NCI-H1694 treated with DMSO at 0.1 percent for 48 hours (cell line): ENCODE measurements around the gene RBL2.
"Not testable (repeated sequence)": the region's sequence is repeated elsewhere in the genome, so short reads cannot be mapped to it uniquely, and the experiment has no call there.

ENCODE experiments used
- DNase-seq: peaks from one replicate; lab custom pipeline; 2025; lab: John Stamatoyannopoulos, UW

The RBL2 gene

DNA sequence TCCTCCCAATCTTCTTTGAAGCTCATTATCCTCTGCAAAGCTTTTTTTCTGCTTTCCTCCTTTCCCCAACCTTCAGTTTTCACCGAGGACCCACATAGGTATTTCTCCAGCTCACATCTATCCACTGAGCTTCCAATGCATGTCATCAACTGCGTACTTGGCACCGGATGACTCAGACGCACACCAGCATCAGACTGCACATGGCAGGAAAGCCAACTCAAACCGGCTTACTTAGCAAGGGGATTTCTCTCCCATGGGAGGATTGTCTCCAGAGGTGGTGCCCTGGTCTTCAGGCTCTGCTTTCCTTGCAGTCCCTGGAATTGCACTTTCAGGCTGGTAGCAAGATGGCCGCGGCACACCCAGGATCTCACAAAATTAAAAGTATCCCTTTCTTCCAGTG lies 70.4 kb downstream of the RBL2 start:
- no peak for DNase-seq

GRCh38 chr16:53506254-53506653 lies 72.0 kb downstream of the RBL2 start:
- no peak for DNase-seq

GRCh38 chr16:53507464-53508179 lies 73.4 kb downstream of the RBL2 start:
- no peak for DNase-seq

- peak; percentile 19 for DNase-seq
Observed at GRCh38 chr16:53509906-53510703, 75.8 kb downstream of the RBL2 start.

DNA sequence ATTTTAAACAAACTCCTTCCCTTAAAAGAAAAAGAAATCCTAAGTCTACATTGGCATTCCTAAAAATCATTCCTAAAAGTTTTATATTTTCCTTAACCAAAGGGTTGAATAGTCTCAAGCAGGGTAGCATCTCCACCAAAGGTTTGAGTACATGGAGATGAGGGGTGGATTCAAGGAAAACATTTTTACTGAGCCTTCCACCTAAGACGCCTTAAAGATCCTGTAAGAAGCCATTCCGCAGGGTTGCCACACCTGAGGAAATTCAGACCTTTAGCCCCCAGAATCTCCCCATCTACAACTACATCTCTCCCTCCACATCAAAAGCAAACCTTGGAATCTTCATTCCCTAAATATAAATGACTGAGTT lies 76.4 kb downstream of the RBL2 start:
- no peak for DNase-seq

DNA sequence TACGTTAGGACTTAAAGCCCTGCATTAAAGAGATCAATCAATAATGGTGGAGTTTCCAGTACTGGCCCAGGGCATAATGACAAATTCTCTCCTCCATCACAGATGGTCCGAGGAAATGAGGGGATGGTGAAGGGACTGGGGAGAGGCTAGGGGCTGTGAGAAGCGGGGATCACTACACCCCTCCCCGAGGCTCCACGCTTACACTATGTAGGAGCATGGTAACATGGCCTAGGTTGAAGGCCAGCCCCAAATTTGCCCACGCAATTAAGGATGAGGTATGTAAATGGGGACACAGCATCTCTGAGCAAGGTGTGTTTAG lies 76.8 kb downstream of the RBL2 start:
- DNase-seq, result no peak

DNA sequence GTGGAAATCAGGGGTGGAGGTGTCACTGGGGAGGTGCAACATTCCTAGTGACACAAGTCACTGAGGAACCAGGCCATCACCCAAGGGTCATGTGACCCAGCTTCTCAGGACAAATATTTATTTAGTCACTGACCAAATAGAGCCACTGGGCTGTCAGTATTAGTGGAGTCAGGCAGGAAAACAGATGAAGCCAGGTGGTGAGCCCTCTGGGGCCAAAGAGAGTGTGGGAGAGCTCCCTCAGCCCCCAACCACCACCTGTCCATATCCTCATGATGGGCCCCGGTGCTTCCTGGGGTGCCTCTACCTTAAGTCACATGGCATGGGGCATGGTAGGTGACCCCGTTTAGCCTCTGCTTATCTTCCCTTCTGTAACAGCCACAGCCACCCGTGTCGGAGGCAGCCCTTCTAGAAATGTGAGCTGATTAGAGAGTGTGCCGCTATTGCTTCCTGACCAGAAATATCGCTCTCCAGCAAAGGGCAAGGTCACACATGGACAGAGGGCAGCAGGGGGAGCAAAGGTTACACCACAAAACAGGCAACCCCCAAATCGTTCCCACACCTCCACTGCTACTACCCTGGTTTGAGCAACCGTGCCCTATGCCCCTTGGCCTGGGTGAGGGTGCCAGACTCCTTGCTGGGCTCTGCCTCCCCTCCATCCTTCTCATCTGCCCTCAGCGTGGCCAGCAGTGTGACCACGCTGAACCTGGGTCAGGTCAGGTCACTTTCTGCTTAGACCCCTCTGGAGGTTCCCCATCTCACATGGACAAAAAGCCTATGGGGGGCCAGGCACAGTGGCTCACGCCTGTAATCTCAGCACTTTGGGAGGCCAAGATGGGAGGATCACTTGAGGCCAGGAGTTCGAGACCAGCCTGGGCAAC lies 77.4 kb downstream of the RBL2 start:
- DNase-seq, result no peak

DNA sequence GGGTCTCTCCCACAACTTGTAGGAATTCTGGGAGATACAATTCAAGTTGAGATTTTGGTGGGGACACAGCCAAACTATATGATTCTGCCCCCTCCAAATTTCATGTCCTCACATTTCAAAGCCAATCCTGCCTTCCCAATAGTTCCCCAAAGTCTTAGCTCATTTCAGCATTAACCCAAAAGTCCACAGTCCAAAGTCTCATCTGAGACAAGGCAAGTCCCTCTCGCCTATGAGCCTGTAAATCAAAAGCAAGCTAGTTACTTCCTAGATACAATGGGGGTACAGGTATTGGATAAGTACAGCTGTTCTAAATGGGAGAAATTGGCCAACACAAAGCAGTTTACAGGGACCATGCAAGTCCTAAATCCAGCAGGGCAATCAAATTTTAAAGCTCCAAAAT lies 78.5 kb downstream of the RBL2 start:
- DNase-seq, result not testable (repeated sequence)

DNA sequence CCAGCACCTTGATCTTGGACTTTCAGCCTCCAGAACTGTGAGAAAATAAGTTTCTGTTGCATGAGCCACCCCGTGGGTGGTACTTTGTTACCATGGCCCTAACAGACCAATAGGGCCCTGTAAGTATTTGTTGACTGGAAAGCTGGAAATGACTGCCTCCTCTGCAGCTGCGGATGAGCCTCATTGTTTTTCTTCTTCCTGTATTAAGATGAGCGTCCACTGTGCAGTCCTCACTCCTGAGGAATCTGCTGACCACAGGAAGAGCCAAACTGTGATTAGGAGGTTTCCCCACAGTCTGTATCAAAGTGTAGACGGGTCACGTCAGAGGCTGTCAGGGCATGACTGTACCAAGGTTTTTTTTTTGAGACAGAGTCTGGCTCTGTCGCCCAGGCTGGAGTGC lies 81.0 kb downstream of the RBL2 start:
- no peak for DNase-seq

DNA sequence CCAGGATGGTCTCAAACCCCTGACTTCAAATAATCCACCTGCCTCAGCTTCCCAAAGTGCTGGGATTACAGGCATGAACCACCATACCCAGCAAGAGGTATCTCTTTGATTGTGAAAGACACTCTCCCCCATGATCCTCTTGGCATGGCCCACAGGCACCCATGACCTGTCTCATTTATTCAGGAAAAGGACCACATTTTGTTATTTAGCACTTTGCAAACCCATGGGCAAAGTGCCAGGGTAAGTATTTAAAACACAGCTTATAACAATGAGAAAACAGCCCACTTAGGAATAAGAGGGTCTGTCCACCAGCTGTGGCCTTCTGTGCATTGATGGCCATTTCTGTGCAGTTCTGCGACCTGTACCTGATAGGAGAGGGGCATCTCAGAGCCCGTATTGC lies 81.5 kb downstream of the RBL2 start:
- DNase-seq, result no peak

GRCh38 chr16:53517851-53518250 lies 83.6 kb downstream of the RBL2 start:
- DNase-seq, result no peak

DNA sequence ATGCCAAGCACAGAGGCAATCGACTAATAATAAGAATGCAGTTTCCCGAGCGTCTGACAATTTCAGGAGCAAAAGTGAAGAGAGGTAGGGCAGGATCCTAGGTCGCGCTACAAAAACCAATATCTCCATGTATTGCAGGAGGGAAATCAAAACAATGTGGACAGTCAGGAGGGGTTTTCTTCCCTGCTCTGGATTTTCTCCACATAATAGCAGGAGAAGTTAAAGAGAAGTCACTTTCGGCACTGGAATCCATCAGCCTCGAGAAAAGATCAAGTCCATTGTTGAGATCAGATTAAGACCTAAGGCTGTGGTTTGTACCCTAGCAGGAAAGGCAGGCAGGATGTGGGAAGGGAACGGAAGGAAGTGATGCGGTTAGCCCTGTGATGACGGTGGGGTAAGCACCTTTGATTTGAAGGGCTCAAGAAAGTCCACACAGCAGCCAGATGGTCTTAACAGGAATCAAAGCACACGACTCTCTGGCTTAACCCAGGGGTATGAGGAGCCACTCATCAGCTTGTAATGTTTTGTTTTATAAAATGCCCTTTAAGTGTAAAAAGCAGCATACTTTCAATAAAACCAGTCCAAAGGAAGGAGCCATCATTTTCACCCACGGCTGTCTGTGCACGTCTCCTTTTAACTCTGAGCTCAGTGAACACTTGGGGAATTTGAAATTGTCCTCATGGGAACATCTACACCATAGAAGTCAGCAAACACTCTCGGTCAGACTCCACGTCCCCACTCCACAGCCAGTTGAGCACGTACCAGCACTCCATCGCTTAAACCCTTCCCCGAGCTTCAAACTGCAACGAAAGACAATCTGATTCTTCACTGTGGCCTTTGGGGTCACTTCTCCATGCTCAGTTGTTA lies 84.5 kb downstream of the RBL2 start:
- no peak for DNase-seq

- no peak for DNase-seq
Observed at GRCh38 chr16:53519417-53520091, 85.3 kb downstream of the RBL2 start.

GRCh38 chr16:53523126-53523804 lies 89.0 kb downstream of the RBL2 start:
- no peak for DNase-seq

DNA sequence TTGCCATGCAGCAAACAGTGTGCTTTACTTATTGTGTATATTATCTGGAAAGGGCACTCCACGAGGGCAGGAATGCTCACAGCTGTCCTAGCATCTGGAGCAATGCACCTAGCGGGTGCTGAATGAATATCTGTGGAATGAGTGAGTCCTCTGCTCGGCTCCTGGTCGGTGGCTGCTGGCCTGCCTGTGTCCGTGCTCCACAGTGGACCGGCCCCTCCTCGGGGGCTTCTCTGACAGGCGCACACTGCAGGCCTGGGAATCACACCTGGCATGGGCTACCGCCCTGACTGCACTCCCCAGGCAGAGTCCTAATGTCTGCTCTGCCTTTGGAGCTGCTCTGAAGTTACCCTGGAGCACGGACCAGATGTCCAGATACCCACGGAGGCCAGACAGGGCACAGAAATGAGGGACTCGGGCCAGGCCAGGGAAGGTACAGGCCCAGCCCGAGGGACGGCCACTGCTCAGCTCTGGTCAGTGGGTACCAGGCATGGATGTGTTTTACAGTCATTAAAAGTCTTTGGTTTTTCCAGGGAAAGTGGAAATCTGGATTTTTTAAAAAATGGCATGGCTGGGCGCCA lies 89.8 kb downstream of the RBL2 start:
- DNase-seq, result no peak

DNA sequence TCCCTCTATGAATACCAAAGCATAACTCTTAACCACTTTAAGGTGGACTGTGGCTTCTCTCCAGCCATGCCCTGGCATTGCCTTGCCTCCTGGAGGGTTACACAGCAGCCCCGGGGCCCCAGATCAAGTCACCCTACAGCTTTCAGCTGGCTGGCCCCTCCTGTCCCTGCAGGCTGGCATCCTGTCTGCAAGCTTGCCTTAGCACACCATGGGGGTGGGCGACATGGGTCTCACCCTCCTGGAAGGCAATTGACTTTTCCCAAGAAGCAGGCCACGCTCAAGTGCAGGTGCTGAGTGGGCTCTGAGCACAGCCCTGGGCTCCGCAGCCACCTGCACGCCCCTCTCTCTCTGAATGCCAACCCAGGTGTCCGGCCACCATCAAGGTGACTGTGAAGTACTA lies 94.5 kb downstream of the RBL2 start:
- DNase-seq, result no peak

- no peak for DNase-seq
Observed at GRCh38 chr16:53529513-53529912, 95.2 kb downstream of the RBL2 start.

DNA sequence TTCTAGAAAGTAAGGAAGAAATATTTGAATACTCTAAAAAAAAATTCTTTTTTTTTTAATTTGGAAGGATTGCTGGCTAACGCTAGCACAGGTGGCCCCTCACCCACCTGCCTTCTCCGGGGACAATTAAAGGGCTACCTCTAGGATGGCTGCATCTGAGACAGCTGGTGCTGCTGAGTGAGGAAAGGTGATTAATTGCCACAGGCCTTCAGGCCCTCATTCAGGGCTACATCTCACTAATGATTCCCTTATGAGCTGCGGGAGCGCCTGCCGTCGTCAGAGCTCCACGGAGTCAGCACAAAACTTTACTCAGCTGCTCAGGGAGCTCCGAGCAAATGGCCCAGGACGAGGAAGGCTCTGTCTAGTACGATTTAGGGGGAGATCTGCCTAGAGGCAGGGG lies 95.8 kb downstream of the RBL2 start:
- no peak for DNase-seq

DNA sequence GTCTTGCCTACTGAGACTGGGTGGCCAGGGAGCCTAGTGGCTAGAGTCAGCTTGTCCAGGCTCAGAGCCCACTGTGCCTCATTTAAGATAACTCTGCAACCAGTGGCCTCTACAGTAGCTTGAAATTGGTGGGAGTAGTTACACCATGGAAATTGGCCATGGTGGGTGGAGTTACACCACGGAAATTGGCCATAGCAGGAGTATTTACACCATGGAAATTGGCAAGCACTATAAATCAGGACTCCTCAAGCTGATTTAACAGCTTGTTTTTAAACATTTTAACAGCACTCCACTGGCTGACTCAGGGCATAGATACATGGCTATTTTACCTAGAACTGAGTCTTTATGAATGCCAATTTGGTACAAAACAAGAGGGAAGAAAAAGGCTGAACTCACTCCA lies 96.5 kb downstream of the RBL2 start:
- DNase-seq, result no peak

- no peak for DNase-seq
Observed at GRCh38 chr16:53534206-53534605, 99.9 kb downstream of the RBL2 start.
